ENCODE results near the gene CARS2.
"Not testable (repeated sequence)": the region's sequence is repeated elsewhere in the genome, so short reads cannot be mapped to it uniquely, and the experiment has no call there.

Gene CARS2, protein sequence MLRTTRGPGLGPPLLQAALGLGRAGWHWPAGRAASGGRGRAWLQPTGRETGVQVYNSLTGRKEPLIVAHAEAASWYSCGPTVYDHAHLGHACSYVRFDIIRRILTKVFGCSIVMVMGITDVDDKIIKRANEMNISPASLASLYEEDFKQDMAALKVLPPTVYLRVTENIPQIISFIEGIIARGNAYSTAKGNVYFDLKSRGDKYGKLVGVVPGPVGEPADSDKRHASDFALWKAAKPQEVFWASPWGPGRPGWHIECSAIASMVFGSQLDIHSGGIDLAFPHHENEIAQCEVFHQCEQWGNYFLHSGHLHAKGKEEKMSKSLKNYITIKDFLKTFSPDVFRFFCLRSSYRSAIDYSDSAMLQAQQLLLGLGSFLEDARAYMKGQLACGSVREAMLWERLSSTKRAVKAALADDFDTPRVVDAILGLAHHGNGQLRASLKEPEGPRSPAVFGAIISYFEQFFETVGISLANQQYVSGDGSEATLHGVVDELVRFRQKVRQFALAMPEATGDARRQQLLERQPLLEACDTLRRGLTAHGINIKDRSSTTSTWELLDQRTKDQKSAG

DNA sequence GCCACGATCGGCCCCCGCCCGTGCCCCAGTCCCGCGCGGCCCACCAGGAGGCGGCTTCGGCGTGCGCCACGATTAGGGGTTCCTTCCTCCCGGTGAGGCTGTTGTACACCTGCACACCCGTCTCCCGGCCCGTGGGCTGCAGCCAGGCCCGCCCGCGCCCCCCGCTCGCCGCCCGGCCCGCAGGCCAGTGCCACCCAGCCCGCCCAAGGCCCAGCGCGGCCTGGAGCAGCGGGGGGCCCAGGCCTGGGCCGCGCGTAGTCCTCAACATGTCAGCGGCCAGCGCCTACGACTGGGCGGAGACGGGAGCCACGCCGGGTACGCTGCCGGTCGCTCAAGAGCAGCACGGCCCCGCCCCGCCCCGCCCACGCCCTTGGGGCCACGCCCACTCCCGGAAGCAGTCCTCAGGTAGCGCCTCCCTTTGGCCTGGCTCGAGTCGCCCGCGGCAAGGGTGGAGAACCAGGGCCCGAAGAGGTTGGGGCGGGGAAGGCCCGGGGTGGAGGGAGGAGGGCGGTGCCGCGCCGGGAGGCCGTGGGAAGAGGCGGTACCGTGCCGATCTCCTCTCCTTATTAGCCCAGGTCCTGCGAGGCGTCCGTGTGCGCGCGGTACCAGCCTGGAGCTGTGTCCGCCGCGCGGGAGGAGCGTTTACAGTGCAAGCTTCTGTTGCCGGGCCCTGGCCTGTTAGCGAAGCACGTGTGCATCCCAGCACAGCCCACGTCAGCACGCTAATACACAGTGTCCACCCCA, at the start of gene CARS2:
TSS of gene CARS2 (minus strand) at position 291 of the 744 bp plus-strand sequence. CDS start at position 268, 23 bp downstream.
- DNase-seq (ENCODE audit: low spot score), result peak; percentile 95

DNA sequence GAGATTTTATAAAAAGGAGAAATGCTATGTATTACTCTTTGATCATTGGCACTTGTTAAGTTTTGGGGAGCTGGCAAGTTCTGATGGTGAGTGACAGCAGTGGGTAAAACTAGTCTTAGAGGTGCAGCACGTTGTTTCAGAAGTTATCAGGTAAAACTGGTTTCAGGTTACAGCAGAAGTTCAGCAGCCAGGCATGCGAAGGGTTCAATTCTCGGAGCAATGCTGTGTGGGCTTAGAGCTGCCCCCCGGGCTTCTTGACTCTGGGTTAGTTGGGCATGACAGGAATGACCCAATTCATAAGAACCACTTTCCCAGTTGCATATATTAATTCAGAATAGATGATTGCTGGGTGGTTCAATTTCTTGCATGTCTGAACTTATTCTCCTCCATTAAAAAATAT, 42.4 kb upstream of the CARS2 start:
- DNase-seq (ENCODE audit: low spot score), result no peak

DNA sequence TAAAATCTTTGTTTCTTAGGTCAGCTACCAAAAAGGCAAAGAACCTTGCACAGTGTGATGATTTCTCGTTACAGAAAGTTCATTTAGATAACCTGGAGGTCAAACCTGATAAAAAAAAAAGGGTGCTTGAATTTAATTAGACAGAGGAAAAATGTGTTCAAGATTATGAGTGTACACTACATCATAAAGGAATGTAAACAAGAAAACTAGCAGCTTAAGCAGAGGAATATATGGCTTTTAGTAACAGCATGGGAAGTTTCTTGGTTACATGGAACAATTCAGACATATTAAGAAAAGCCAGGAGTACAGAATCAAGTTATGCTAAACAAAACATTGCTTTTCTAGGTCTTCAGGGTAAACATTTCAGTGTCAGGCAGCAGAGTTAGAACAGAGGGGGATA, 40.5 kb upstream of the CARS2 start:
- DNase-seq (ENCODE audit: low spot score), result no peak

DNA sequence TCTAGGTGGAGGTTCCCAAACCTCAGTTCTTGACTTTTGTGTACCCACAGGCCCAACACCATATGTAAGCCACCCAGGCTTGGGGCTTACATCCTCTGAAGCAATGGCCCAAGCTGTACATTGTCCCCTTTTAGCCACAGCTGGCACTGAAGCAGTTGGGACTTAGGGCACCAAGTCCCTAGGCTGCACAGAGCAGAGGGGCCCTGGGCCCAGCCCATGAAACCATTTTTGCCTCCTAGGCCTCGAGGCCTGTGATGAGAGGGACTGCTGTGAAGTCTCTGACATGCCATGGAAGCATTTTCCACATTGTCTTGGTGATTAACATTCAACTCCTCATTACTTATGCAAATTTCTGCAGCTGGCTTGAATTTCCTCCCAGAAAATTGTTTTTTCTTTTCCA, 37.8 kb upstream of the CARS2 start:
- no peak for DNase-seq (ENCODE audit: low spot score)

DNA sequence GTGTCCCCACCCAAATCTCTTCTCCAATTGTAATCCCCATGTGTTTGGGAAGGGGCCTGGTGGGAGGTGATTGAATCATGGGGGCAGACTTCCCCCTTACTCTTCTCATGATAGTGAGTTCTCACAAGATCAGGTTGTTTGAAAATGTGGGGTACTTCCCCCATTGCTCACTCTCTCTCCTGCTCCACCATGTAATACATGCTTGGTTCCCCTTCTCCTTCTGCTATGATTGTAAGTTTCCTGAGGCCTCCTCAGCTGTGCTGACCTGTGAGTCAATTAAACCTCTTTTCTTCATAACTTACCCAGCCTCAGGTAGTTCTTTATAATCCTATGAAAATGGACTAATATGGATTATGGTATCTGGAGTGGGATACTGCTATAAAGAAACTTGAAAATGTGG, 31.6 kb upstream of the CARS2 start:
- no peak for DNase-seq (ENCODE audit: low spot score)

DNA sequence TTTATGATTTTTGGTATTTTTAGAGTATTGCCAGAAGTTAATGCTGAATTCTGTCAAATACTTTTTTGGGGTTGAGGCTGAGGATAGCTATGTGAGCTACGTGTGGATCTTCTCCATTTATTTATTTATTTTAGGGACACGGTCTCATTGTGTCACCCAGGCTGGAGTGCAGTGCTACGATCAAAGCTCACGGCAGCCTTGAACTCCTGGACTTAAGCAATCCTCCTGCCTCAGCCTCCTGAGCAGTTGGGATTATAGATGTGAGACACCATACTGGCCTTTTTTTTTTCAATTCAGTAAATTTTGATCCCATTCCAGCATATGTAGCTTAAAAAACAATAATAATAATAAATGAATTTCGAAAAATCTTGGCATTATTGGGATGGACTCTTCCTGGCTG, 28.6 kb upstream of the CARS2 start:
- DNase-seq (ENCODE audit: low spot score), result no peak

DNA sequence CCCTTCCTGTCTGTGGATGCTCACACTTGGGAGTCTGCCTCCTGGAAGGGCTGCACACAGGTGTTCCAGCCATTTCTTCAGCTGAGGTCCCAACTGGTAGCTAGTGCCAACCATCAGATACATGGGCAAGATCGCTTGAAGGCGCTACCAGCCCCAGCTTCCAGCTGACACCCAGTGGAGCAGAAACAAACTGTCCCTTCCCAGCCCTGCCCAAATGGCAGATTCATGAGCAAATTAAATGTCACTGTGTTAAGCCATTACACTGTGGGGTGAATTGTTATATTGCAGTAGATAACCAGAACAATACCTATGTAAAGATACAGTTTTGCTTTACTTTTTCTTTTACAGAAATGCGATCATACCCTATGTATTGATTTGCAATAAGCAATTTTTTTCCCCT, 25.2 kb upstream of the CARS2 start:
- no peak for DNase-seq (ENCODE audit: low spot score)

DNA sequence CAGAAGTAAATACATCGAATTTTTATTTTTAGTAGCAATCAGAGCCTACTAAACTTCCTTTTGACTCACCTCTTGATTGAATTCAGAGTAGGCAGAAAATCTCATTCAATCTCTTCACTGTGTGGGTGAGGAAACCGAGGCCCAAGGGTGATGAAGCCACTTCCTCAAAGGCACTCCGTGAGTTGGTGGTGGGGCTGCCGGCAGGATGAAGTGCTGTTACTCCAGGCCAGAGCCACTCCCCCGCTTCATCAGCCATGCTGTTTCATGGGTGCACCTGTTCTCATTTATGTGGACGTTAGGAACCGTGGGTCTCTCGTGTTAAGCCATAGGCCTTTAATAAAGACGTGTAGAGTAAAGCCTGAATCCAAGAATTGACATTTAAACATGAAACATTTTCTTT, 20.8 kb upstream of the CARS2 start:
- no peak for DNase-seq (ENCODE audit: low spot score)

DNA sequence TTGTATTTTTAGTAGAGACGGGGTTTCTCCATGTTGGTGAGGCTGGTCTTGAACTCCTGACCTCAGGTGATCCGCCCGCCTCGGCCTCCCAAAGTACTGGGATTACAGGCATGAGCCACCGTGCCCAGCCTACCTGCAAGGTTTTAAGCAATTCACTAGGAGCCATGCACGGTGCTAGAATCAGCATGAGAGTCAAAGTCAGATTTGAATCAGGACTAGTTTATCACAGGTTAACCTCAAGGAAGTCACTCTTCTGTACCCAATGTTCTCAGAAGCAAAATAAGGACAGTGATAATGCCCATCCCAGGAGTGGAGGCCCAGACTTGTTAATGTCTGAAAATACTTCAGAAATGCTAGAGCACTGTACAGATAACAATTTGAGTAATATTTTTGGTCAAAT, 20.2 kb upstream of the CARS2 start:
- DNase-seq (ENCODE audit: low spot score), result not testable (repeated sequence)

DNA sequence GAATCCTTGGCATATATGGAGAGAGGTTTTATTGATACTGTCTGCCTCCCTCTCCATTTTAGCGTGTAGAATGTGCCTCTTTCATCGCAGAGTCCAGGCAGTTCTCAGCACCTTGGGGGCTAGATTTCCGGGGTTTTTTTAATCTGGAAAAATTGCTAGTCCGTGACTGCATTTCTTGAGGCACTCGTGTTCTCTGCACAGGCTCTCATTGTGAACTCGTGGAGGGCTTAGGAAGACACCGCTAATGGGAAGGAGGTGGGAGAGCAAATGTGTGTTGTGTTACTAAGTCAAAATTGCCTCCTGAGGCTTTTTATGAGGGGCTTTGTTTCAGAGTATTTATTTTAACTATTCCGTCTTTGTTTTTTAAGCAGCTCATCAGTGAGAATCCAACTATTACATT, 17.7 kb upstream of the CARS2 start:
- no peak for DNase-seq (ENCODE audit: low spot score)

DNA sequence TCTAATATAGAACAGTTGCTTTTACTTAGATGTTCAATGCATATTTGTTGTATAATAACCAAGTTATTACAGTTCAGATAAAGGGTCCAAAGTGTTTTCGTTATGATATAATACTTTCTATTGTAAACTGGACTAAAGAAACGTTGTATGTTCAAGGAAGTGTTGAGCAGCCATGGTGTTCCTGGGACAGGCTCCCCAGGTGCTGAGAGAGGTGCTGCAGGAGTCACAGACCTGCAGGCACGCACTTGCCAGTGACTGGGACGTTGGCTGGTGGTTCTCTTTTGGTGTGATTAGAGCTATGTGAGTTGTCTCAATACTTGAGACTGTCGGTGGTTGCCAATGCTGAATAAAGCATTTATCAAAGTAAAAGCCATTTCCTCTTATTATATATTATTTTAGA, 17.1 kb upstream of the CARS2 start:
- no peak for DNase-seq (ENCODE audit: low spot score)

DNA sequence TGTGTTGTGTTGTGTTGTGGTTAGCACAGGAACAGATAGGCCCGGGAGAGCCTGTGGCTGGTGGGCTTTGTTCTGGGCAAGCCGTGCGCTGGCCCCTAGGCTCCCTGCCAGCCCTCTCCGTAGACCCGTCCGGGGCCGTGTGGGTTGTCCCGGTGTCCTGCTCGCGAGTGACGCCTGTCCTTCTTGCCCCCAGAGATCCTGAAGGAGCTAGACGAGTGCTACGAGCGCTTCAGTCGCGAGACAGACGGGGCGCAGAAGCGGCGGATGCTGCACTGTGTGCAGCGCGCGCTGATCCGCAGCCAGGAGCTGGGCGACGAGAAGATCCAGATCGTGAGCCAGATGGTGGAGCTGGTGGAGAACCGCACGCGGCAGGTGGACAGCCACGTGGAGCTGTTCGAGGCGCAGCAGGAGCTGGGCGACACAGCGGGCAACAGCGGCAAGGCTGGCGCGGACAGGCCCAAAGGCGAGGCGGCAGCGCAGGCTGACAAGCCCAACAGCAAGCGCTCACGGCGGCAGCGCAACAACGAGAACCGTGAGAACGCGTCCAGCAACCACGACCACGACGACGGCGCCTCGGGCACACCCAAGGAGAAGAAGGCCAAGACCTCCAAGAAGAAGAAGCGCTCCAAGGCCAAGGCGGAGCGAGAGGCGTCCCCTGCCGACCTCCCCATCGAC, 13.3 kb upstream of the CARS2 start:
- no peak for DNase-seq (ENCODE audit: low spot score)

DNA sequence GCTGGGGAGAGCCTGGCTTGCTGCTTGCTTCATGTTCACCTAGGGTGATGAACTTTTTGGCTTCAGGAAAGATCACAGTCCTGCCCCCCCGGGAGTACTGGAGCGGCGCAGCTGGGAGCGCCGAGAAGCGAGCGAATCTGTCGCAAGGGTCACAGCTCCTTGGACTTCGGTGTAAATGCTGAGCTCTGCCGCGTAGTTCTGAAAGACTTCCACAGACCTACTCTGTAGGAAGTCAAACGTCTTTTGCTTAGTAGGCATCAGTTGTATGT, 10.3 kb upstream of the CARS2 start:
- no peak for DNase-seq (ENCODE audit: low spot score)

DNA sequence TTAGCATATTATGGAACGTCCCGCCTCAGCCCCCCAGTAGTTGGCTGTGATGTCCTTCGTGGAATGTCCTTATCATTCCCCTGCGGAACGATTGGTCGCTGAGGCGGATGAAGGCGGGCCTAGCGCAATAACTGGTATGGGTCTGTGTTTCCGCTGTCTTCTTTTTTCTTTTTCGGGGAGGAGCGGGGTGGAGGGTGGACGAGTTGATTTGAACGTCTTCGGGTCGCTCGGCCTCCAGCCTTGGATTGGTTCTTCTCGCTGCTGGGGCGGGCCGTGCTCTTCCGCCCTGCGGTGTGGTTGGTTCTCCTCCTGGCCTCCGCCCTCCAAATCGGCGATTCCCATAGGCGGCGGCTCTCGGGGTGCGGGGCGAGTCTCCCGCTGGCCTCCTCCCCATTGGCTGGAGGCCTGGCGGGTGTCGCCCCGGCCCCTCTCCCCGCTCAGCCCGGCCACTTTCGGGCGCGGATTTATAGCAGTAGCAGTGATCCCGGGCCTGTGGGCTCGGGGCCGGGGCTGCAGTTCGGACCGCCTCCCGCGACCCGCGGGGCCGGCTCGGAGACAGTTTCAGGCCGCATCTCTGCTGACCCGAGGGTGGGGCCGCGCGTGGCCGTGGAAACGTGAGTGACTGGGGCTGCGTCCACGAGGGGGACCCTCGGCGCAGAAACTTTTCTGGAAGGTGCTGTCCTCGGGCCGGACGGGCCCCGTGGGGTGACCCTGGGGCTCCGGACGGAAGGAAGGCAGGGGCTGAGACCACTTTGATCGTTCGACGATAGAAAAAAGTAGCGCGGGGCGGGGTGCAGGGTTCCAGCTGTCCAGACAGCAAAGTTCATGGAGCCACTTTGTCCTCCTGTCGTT, 9.7 kb upstream of the CARS2 start:
- peak; percentile 94 for DNase-seq (ENCODE audit: low spot score)

DNA sequence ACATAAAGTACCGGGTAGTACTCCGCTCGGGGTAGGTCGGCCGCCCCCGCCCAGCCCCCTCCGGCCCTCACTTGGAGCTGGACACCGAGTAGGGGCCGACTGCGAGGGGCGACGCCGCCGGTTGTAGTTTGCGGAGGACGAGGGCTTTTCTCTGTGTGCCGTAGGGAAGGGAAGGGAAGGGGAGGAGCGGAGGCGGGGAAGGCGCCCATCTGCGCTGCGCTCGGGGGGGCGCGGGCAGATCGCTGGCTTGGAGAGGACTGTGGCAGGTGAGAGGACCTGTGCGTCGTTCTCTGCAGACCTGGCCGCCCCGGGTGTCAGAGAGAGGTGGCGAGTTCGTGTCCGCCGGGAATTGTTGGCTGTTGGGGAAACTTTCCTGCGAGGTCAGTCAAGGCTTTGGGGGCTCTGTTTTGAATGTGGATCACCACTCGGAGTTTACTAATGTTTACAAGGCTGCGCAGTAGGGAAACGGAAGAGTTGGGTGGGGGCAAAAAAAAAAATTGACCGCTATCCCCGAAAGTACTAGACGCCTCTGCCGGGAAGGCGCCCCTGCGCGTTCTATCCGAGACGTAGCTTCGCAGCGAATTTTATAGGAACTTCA, 9.0 kb upstream of the CARS2 start:
- no peak for DNase-seq (ENCODE audit: low spot score)

DNA sequence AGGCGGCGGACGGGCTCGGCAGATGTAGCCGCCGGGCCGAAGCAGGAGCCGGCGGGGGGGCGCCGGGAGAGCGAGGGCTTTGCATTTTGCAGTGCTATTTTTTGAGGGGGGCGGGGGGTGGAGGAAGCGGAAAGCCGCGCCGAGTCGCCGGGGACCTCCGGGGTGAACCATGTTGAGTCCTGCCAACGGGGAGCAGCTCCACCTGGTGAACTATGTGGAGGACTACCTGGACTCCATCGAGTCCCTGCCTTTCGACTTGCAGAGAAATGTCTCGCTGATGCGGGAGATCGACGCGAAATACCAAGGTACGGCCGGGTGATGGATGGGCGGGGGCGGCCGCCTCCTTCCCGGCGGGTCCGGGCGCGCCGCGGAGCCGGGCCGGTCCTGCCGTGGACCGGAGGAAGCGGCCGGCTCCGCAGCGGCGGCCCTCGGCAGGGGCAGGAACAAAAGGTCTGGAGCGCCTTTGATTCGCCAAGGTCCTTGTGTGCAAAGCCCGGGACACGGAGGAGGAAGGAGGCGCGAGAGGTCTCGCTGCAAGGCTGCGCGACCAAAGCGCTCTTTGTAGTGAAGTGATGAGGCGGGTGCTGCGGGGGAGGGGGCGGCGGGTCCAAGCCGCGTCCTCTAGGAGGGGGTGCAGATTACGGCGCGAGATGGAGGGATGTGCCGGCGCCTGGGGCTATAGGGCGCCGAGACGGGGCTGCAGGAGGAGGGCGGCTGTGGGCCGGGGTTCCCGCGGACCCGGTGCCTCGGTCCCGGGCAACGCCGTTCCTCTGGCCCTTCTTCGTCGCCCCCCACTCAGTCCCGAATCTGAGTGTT, 8.3 kb upstream of the CARS2 start:
- DNase-seq (ENCODE audit: low spot score), result no peak

DNA sequence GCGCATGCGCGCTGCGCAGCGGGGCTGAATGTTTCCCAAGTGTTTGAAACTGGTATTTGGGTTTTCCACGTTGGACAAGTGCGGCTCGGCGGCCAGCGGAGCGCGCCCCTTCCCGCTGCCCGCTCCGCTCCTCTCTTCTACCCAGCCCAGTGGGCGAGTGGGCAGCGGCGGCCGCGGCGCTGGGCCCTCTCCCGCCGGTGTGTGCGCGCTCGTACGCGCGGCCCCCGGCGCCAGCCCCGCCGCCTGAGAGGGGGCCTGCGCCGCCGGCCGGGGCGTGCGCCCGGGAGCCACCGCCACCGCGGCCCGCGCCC, 7.7 kb upstream of the CARS2 start, which contains the start of gene ING1:
TSS of gene ING1 (plus strand) at position 59 of the 311 bp plus-strand sequence. CDS start 450 bp downstream, outside the sequence.
- DNase-seq (ENCODE audit: low spot score), result peak; percentile 41

DNA sequence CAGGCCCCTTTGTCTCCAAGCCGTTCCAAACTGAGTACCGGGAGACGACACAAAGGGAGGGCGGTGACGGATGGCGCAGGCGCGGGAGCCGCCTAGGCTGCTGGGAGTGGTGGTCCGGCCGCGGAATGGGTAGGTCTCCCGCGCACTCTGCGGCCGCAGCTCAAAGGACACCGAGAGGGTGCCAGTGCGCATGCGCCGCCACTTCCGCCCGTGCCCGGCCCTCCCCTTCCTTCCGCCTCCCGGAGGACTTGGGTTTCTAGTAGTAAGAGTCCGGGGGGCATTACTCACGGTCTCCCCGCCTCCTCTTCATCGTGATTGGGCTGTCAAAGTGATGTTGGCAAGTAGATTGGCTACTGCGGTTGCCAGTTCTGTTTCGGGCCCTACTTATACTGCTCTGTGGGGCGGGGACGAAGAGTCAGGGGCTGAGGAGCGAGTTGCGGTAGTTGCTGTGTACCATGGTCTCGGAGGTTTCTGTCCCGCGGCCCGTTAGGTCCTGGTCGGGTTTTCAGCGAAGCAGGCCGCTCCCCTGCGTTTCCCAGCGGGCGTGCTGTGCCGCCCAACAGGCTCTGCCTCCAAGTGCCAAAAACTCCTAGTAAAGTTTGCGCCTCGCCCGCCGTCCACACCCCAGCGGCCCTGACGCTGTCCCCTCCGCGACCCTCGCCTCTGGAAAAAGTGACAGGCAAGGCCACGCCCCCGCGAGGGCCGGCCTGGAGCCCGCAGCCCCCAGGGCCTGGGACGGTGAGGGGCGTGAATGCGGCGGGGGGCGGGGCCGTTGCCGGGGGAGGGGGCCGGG, 7.1 kb upstream of the CARS2 start:
- peak; percentile 92 for DNase-seq (ENCODE audit: low spot score)

DNA sequence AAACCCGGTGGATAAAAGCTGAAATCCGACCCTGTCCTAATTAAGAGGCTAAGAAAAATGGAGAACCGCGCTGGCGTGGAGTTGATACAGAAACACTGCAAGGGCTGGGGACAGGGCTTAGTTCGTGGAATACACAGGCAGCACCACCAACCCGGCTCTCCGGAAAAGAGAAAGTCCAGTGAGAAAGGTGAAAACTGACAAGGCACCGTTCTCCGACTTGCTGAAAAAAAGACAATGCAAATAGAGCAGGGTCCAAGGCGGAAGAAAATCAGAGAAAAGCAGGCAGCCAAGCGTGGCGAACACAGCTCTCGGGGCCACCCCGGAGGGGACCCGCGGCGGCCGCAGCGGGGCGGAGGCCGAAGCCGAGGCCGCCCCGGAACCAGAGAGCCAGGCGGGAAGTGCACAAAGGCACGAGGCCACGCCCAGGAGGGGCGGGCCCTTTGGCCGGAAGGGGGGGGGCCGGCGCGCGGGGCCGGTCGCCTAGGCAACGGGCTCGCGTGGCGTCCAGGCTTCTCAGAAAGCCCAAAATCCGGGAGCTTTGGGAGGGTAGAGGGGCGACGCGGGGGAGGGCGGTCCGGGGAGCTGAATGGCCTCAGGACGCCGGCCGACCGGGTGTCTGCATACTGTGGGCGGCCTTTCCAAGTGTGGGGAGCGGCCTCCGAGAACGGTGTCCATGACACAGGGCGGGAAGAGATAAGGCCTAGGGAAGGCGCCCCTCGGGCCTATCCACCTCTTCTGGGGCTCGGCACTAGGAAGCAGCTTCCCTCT, 6.3 kb upstream of the CARS2 start:
- DNase-seq (ENCODE audit: low spot score), result peak; percentile 91
